Suppressor macrophage treated with lipopolysaccharide for 4 hours (primary cell): Measurements from ENCODE around the gene APOF.
"Not testable (repeated sequence)": the region's sequence is repeated elsewhere in the genome, so short reads cannot be mapped to it uniquely, and the experiment has no call there.

Experiments
- DNase-seq: peaks from one replicate; pipeline ENCODE4 v3.0.0-alpha.2; 2020

Gene APOF

DNA sequence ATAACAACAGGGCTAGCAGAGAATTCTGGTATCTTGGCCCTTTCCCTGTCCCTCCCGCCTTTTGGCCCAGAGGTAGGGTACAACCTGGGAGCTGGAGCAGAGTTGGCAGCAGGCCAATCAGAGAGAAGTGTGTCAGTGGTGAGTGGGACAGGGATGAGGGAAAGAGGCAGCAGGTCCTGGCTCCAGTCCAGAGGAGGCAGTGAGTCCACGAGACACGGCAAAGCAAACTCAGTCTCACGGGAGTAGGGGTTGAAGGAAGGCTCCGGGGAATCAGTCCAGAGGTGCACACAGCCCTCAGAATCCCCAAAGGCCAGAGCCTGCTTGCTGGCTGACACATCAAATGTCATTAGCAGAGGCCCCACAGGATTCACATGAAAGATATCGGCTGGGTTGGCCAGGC is 36.1 kb downstream of the APOF start:
- DNase-seq, result no peak

DNA sequence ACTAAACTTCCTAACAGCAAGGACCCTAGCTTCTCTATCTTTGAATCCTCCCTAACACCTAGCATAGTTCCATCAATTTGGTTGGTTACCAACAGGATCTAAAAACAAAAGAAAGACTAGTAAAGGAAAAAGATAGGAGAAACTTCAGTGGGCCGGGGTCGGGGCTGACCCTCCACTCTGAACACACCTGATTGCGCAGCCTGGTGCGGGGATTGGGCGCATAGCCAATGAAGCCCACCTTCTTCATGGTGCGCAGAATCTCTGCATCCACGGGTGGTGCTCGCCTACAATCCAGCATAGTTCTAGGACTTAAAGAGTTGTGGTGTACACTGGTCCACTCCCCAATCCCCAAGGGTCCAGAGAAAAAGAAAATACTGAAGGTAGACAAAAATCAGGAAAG is 36.5 kb downstream of the APOF start:
- DNase-seq, result no peak

DNA sequence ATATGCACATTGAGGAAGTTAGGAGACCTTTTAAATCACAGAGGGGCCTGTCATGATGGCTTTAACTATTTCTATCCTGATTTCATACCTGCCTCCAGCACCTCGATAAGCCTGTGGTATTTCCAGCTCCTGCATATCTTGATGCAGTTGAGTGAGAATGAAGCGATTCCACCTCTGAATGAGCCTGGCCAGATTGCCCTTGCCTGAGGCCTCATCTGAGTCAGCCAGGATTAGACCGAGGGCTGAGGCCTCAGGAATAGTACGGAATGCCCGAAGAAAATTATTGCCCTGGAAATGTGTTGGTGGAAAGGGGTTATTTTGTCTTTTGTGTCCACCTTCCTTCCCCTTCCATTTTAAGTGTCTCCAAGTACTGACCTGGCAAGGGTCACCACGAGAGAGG is 38.5 kb downstream of the APOF start:
- no peak for DNase-seq

DNA sequence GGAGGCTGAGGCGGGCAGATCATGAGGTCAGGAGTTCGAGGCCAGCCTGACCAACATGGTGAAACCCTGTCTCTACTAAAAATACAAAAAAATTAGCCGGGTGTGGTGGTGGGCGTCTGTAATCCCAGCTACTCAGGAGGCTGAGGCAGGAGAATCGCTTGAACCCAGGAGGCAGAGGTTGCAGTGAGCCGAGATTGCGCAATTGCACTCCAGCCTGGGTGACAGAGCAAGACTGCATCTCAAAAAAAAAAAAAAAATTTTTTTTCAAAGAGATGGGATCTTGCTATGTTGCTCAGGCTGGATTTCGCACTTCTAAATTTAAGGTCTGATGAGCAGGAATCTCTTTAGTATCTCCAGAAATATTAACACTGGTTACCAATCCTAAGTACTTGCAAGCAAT is 41.0 kb downstream of the APOF start:
- DNase-seq, result not testable (repeated sequence)

DNA sequence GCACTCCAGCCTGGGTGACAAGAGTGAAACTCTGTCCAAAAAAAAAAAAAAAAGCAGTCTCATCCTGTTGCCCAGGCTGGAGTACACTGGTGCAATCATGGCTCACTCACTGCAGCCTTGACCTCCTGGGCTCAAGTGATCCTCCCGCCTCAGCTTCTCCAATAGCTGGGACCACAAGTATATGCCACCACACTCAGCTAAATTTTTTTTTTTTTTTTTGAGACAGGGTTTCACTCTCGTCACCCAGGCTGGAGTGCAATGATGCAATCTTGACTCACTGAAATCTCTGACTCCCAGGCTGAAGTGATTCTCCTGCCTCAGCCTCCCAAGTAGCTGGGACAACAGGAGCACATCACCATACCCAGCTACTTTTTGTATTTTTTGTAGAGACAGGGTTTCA is 41.6 kb downstream of the APOF start:
- peak; percentile 84 for DNase-seq

DNA sequence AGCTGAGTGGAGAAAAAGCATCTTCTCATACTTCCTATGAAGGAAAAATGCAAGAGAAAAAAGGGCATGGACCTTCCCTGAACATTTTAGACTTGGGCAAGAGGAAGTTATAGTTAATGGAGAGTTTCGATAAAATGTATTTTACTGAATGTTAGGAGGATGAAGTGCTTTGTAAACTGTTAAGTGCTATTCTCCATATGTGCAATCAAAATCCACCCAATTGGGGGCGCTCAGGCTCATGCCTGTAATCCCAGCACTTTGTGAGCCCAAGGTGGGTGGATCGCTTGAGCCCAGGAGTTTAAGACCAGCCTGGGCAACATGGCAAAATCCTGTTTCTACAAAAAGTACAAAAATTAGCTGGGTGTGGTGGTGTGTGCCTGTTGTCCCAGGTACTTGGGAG is 45.0 kb downstream of the APOF start:
- no peak for DNase-seq

DNA sequence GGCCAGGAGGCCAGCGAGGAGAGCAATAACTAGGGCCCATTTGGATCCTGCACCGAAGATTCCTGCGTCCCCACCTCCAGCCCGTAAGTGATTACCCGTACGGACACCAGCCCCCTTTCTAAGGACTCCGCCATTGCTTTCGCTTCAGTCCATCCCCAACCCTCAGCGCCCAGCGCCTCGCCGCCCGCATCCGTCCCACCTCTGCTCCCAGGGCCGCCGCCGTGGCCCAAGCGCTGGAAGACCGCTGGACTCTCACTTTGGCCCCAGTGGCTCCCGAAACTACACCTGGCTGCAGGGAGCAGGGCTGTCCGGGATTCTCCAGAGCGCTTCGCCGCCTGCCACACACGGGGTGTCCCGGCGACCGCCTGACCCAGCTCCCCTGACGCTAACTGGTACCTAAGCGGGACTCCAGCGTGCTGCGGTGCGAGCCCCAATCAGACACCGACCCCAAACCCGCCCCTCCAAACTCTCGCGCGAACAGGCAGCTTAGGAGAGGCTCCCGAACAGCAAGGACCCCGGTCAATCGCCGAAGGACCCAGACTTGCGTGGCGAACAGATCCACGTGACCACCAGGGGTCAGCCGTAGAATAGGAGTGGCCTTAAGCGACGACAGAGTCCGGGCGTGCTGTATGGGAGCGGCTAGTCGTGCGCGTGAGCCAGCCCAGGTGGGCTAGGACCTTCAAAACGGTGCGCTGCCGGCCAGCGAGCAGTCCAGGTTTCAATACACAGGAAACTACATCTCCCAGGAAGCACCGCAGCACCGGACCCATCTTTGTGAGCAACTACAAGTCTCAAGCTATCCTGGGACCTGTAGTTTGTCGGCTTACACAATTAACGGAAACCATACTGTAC is 46.8 kb downstream of the APOF start, which contains the start of gene CNPY2:
CNPY2 (minus strand) TSS at position 367 of the 852 bp plus-strand sequence. CDS start 771 bp downstream, outside the sequence.
- DNase-seq, result peak; percentile 96

DNA sequence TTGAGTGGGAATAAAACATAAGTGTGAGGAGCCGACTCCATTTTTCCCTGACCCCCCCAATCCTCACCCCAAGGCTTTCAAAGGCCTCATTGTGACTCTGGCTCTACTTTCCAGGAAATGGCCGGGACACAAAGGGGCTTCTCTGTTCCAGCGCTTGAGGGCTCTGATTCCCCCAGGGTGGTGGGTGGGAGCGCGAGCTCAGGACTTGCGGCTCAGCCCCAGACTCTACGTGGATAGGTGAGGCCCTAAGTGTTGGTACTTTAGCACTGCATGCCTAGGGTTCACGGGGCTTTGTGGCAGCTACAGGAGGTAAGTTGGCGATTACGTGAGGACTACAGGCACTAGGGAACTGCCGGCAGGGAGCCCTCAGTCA is 47.4 kb downstream of the APOF start:
- no peak for DNase-seq

DNA sequence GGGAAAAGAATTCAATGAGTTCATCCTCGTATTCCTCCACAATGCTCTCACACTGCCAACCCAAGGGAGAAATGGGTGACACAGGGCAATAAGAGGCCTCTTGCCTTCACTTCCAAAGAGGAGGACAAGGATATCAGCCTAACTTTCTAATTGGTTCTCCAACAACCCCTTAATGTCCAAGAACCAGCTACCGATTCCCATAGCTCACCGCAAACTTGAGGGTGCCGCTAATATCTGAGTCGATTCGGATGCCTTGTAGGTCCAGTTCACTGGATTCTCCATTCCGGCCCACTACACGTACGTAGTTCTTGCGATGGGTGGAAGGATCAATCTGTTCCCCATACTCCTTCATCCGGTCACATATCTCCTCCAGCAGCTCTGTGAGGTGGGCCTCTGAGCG is 51.7 kb downstream of the APOF start:
- no peak for DNase-seq
